GM18907 (cell line): ENCODE results near the gene DLG2.
A peak's percentile ranks its signal among the peaks of the same experiment; 100 is the strongest.

Experiments
- ATAC-seq: cut with Tn5 transposase; IDR thresholded peaks from one replicate; pipeline ENCODE4 v1.9.1; 2021; ENCODE audit warnings: mild to moderate bottlenecking, moderate library complexity; ENCODE audit not compliant: unreplicated experiment

Gene DLG2

DNA sequence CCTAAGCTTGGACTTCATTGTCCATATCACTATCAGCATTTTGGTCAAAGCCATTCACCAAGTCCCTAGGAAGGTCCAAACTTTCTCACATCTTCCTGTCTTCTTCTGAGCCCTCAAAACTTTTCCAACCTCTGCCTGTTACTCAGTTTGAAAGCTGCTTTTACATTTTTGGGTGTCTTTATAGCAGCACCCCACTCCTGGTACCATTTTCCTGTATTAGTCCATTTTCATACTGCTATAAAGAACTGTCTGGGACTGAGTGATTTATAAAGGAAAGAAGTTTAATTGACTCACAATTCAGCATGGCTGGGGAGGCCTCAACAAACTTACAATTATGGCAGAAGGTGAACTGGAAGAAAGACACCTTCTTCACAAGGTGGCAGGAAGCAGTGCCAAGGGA is 1624.0 kb downstream of the DLG2 start:
- no peak for ATAC-seq

DNA sequence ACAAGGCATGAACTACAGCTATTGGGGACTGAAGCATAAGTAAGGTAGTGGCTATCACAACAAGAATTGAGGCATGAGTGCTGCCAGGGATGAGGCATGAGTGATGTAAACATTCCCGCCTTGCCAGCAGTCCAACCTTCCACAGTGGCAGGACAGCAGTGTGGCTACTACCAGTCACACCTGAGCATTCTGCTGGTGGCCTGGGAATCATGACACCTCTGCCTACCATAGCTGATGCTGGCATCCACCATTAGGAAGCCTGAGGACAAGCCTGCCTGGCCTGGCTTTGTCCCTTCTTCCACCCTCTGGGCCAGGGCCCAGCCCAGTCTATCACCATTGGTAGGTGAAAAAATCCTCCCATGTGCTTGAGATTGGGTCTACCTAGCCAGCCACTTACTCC is 1628.2 kb downstream of the DLG2 start:
- no peak for ATAC-seq

DNA sequence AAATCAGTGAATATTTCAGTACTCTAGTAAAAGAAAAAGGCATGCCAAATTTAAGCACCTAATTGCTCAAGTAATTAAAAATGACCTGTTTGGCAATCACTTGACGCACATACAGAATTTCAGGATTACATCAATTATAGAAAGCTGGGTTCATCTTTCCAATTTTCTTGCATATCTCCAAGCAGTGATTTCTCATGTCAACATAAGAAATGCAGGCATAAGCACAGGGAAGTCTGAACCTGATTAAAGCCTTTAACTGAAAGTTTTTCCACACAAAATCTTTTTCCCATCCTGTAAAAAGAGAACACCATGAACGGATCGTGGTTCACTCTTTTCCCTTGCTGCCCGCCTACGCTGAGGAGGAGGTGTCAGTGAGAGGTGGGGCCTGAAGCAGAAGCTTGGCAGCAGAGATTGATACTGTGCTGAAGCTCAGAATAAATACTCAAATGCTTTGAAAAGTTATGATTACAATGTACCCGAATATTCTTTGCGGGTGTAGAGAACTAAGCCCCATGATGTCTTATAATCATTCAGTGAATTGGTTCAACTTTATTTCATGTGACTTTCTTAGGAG is 1636.9 kb downstream of the DLG2 start:
- no peak for ATAC-seq

DNA sequence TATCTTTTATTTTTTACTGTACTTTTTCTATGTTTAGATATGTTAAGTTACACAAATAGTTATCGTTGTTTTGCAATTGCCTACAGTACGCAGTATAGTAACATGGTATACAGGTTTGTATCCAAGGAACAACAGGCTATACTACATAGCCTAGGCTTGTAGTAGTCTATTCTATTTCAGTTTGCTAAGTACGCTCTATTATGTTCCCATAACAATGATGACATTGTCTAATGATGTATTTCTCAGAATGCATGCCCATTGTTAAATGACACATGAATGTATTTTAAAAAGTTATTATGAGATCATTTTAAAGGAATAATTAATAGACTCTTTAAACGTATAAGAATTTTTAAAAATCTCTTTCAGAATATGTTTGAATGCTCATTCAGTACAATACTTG is 1644.3 kb downstream of the DLG2 start:
- no peak for ATAC-seq

DNA sequence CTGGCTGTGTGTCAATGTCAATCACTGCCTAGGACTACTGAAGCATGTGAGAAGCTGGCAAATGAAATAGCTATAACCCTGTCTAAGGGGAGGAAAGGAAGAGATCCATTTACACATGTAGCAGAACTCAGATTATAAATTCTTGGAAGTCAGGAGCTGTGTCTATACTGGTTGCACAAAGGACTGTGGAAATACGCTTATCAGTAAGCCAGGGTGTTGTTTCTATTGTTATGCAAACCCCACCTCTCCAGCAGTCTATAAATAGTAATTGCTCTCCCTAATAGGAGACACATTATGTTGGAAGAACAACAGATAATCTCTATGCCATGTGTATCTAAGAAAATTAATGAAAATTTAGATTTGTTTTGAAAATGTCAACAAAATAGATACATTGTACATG is 1647.6 kb downstream of the DLG2 start:
- ATAC-seq = no peak

- no peak for ATAC-seq
Observed at GRCh38 chr11:83978942-83979341, 1648.2 kb downstream of the DLG2 start.

GRCh38 chr11:83976086-83976485 is 1651.1 kb downstream of the DLG2 start:
- no peak for ATAC-seq

DNA sequence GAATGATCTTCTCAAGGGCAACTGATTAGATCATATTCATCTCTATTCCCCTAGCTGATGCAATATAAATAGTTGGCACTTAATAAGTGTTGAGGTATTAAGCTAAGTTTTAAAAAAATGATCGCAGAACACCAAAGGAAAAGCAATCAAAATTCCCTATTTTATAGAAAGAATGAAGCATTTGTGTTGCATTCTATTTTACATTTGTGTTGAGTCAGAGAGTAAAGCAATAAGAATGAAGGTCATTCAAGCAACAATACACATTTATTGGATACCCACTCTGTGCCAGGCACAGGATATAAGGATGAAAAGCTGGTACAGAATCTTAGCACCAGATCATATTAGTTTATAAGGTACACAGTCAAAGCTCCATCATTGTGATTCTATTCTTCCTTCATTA is 1654.6 kb downstream of the DLG2 start:
- no peak for ATAC-seq

GRCh38 chr11:83971063-83971462 is 1656.1 kb downstream of the DLG2 start:
- ATAC-seq = no peak

DNA sequence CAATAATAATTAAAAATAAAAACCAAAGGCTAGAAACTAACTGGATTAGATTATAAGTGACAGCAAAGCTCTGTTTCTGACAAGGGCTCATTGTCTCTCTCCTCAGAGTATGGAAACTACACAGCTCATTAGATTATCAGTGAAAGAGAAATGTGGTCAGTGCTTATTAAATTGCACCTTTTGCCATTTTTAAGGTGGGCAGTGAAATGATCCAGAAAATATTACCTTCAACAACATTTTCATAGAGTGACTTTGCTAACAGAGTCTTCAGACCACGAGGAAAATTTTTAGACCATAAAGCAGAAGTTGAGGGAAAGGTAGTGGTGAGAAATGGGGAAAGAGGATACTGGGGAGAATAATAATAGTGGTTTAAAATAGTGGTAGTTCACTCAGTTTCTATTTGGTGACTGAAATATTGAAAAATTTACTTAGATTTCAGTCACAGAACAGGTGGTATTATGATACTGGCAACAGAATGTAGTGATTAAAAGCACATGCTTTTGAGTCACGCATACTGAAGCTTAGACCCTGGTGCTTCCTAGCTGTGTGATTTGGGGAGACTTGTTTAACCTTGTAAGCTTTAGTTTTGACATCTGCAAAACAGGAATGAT is 1657.0 kb downstream of the DLG2 start:
- peak; percentile 91 for ATAC-seq

GRCh38 chr11:83957038-83957900 is 1669.9 kb downstream of the DLG2 start:
- ATAC-seq = no peak

DNA sequence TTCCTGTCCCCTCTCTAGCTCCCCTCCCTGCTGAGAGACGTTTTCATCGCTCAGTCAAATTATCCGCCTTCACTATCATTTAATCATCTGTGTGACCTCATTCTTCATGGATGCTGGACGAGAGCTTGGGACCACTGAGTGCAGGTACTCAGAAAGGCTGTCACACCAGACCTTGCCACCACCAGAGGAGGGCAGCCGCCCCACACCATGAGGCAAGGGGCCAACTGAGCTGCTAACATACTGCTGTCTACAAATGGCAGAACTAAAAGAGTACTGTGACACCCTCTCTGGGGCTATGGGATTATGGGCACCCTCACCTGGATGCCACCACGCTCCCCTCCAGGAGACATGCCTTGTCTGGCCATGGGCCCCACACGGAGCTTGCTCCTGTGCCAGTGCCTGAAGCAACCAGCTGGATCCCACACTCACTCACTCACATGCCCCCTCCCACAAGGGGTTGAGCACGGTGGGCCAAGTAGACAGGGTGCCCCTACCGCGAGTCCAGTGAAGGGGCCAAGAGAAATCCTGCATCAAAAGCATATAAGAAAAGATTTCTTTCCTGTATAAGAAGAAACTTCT is 1670.9 kb downstream of the DLG2 start:
- no peak for ATAC-seq

GRCh38 chr11:83954780-83955179 is 1672.4 kb downstream of the DLG2 start:
- ATAC-seq = no peak

DNA sequence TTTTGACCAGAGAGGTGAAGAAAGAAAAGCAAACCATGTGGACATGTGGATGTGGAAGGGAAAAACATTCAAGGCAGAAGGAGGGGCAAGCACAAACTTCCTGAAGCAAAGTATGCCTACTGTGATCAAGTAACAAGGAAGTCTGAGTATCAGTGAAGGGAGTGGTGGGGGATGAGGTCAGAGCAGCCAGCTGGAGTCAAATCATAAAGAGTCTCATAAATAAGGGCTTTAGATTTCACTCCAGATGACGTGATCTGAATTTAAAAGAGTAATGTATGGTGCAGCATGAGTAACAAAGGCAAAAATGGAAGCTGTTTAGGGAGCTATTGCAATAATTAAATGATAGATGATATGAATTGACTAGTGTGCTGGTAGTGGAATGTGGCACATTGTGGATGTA is 1675.6 kb downstream of the DLG2 start:
- no peak for ATAC-seq

GRCh38 chr11:83948200-83948599 is 1678.9 kb downstream of the DLG2 start:
- no peak for ATAC-seq

DNA sequence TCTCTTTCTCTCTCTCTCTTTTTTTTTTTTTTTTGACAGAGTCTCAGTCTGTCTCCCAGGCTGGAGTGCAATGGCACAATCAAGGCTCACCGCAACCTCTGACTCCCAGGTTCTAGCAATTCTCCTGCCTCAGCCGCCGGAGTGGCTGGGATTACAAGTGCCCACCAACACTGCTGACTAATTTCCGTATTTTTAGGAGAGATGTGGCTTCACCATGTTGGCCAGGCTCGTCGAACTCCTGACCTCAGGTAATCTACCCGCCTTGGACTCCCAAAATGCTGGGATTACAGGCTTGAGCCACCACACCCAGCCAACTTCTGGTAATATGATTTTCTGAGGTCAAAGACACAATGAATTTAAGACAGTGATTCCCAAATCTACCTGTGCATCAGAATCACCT is 1681.2 kb downstream of the DLG2 start:
- no peak for ATAC-seq

- ATAC-seq = no peak
Observed at GRCh38 chr11:83941050-83941449, 1686.1 kb downstream of the DLG2 start.

- ATAC-seq = peak; percentile 44
Observed at GRCh38 chr11:83938148-83938547, 1689.0 kb downstream of the DLG2 start.

DNA sequence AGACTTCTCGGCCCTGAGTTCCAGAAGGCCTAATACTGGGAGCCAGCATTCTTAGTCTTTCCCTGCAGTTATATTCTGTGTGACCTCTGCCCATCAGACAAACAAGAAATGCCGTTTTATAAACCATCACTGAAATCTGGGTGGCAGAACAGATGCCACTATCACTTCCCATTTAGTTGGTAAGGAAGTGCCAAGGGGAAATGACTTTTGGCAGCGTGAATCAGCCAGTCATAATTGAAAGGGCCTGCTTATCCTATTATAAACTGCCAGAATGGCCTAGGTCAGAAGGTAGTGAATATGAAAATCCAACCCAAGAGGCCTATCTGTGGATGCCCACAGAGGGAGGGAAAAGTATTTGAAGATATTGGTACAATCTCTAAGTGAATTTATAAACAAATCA is 1694.1 kb downstream of the DLG2 start:
- ATAC-seq = no peak

GRCh38 chr11:83927422-83927821 is 1699.7 kb downstream of the DLG2 start:
- no peak for ATAC-seq

DNA sequence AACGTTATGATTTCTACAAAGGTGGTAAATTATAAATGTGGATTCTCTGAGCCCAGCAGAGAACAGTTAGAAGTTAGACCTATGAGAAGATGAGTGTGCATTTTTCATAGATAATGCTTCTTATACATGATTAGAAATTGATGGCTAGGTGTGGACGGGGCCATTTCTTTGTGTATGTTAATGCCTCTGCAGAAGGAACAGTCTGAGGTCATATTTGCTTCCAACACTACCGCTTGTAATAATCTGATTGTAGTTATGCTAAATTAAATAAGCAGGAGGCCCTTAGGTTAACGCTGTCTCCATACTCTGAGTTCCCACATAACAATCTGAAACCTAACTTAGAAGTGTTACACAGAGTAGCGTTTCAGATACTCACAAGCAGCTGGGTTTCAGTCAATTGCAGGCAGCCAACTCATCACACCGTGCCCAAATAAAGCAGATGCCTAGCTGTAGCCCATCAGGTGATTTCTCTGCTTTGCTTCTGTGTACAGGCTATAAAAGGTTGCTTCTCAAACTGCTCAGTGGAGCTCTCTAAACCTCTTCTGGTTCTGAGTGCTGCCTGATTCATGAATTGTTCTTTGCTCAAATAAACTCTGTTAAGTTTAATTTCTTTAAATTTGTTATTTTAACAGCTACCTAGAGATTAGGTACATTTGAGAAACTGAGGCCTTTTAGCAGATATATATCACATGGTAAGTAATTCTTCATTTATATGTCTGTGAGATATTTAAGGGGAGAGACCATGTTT is 1702.2 kb downstream of the DLG2 start:
- ATAC-seq = no peak
